Left lobe of liver (tissue), 2 donors: ENCODE measurements around the gene PCBD1. TPM values are rescaled to one million over a fixed set of nuclear protein-coding genes. Genes with fewer than 3 reads are reported as not detected.
A peak's percentile ranks its signal among the peaks of the same experiment; 100 is the strongest.
"Not testable (repeated sequence)": the region's sequence is repeated elsewhere in the genome, so short reads cannot be mapped to it uniquely, and the experiment has no call there.

ENCODE experiments used
- ATAC-seq: fragments of 200-7000 bp; cut with Tn5 transposase; one replicate; pipeline ENCODE4 v1.9.1; 2020; ENCODE audit warnings: mild to moderate bottlenecking, moderate library complexity
- DNase-seq: peaks from one replicate; pipeline ENCODE4 v3.0.0-alpha.2; 2020; ENCODE audit warnings: low spot score
- total RNA-seq: library from RNA; stranded (reverse); gene quantifications from one replicate; pipeline ENCODE4 v1.2.1, GENCODE V29; 2021
- donor health status: DM: no; HTN: no; CAD: no; lungs with moderate emphysema.
- donor health status: DM: no; HTN: yes; CAD: no.

PCBD1 gene
- 239 TPM for total RNA-seq

DNA sequence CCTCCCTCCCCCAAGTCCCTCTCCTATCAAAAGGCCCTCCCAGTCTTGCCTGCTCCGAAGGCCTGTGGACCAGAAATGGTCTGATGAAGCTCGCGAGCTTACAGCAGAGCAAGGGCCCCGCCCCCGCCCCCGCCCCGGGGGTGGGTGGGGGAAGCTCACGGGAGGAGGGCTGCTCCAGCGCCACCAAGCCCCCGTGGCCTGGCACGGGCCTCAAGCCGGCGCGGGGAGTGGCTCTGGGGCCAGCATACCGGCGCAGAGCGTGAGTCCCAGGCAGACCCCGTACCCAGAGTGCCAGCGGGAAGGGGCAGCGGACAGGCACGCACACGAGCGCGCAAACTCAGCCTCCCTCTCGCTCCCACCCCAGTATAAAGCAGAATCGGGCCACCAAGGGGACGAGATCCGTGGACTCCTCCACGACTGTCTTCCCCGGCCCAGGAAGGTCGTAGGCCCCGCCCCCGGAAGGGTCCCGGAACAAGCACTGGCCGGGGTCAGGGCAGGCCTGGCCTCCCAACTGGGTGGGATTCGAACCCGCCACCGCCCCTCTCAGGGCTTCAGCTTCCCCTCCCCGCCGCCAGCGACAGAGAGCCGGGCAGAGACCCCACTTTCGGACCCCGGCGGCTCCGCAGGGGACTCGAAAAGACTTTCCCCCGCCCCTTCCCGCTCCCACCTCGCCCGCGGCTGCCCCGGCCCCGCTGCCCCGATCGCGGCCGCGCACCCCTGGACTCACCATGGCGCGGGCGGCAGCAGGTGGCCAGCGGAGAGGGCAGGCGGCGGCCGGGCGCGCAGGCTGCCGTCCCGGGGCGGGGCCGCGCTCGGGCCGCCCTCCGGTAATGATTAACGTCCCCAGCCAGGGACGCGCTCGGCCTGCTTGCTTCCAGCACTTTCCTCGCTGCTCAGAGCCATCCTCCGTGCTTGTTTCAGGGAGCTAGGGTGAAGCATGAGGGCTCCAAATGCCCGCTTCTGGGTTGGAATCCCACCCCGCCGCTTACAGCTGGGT, at the start of gene PCBD1:
Gene PCBD1, minus strand, starts transcription at position 762 of the 997 bp plus-strand sequence. Its CDS starts 32 bp downstream, at position 730.
- DNase-seq, result peak; percentile 93
- ATAC-seq, result peak; percentile 75

DNA sequence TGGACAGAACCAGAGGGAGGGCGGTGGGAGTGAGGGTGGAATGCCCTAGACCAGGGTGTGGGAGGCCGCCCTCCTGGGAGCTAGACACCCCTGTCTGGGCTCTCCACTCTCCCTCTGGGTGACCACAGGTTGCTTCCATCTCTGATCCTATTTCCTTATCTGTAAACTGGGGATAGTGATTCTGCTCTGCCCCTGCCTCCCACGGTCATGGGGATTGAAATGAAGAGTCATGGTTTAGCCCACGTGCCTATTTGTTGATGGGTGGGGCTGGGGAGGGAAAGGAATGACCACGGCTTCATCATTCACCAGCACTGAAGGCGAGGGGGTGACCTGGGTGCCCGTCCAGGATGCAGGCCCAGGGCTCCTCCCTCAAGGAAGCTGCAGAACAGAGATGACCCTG, 49.3 kb upstream of the PCBD1 start:
- DNase-seq (no peak), ATAC-seq (no peak)

DNA sequence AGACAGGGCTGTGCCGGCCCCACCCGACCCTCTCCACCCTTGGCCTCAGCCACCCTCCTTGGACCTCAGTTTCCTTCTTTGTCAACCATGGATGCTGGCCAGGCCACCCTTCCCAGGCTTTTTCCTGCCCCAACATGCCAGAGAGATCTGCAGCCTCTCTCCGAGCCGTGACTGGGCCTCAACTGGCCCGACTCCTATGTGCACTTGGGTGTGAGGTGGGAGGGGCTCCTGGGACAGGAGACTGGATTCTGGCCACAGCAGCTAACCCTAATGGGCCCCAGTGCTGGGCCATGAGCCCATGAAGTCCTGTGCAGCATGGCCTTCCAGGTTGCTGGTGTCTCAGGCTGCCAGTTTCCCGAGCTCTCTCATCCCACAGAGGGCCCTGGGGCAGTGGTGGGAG, 47.7 kb upstream of the PCBD1 start:
- no peak for DNase-seq
- no peak for ATAC-seq

DNA sequence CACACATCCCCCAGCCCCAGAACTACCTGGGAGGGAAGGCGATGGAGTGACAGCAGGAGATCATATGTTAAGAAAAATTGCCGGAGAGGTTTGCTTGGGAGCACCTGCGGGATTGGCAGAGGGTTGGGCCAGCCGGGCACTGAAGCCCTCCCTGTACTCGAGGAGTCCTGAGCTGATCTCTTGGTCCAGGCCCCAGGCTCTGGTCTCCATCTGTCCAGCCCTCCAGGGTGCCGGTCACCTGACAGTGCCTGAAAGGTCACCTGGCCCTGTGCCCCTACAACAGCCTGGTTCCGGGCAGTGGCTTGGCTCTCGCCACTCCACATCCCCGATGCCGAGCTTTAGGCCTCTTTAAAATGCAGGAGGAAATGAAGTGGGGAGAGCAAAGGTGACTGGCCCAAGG, 47.3 kb upstream of the PCBD1 start:
- no peak for DNase-seq
- ATAC-seq, result peak; percentile 22

DNA sequence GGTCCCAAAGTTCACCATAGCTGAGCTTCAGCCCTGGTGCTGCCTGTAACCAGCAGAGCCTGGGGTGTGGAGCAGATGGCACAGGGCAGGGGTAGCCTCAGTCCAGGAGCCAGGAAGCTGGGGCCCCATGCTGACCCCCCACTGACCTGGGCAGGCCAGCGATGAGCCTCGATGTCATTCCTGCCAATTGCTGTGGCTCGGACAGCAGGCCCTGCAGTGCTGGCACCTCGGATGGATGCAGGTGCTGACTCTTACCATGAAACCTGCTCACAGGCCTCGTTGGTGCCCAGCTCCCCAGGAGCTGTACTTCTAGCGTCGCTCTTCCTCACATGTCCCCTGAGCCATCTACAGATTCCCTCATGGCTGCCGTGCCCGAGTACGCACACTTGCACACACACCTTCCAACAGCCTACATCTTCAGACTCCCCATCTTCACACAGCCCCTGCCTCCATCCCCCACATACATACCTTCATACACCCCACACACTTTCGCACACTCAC, 46.8 kb upstream of the PCBD1 start:
- ATAC-seq (no peak), DNase-seq (no peak)

DNA sequence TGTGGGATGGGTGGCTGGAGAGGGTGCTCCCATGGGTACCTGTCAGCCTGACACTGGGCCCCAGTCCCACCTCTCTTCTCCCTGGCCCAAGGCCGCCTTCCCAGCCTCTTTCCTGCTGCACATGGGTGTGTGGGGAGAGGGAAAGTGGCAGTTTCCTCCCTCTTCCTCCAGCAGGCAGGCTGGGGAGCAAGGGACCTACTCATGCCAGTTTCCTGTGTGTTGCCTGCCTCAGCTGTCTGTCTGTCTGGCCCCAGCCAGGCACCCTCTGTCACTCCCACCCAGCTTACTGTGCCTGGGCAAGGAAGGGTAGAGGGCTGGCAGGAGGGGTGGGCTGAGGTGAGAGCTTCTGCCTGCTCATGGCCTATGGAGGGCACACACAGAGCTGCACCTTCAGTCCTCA, 46.3 kb upstream of the PCBD1 start:
- DNase-seq, result no peak
- ATAC-seq, result no peak

DNA sequence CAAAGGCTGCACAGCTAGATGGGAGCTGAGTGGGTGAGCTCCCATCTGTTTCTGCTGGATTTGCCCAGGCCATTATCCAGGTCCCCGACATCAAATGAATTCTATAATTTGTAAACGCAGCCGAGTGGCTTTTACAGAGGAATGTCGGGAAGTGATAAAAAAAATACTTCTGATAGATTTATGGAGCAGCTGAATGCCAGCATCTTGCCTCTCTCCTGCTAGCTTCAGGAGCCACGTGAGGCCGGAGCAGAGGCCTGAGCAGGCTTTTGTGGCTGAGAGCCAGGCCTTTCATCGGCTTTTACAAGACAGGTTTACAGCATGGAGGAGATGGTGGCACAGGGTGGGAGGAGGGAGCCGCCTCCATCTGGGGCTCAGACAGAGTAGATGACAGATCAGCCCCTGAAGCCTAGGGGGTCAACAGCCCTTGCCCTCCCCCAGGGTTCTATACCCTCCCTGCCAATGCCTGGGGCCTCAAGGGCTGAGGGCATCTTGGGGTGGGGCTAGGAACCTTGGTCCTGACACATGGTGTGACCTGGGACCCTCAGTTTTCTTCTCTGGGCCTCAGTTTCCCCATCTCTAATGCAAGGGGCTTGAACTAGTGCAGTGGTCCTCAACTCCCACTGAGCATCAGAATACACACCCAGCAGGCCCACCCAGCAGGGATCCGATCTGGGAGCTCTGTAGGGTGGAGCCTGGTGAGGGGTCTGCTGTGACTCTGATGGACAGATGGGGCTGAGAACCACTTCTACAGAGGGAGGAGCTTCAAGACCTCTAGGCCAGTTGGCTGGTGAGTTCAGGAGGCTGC, 44.2 kb upstream of the PCBD1 start:
- DNase-seq, result no peak
- ATAC-seq, result no peak

DNA sequence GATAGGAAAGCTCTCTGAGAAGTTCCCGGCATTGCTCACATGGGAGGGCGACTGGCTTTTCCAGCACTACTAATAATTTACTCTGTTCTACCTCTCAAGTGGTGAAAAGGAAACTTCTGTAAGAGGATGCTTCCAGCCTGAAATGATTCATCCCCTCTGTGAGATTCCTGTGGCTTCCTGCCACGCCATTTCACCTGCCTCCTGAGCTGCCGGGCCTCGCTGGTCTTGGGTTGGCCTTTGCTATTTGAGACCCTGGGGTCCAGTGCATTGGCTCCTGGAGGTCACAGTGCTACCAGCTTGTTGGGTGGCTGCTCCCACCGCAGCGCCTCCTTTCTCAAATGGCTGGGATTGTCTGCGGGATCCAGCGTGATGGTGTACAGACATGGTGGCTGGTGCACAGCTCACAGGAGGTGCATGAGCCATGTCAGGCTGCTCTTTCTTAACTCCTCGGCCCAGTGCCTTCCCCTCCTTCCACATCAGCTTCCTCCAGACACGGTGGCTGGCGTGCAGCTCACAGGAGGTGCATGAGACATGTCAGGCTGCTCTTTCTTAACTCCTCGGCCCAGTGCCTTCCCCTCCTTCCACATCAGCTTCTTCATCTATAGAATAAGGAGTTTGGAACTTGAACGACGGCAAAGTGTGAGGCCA, 42.9 kb upstream of the PCBD1 start:
- ATAC-seq (no peak), DNase-seq (no peak)

DNA sequence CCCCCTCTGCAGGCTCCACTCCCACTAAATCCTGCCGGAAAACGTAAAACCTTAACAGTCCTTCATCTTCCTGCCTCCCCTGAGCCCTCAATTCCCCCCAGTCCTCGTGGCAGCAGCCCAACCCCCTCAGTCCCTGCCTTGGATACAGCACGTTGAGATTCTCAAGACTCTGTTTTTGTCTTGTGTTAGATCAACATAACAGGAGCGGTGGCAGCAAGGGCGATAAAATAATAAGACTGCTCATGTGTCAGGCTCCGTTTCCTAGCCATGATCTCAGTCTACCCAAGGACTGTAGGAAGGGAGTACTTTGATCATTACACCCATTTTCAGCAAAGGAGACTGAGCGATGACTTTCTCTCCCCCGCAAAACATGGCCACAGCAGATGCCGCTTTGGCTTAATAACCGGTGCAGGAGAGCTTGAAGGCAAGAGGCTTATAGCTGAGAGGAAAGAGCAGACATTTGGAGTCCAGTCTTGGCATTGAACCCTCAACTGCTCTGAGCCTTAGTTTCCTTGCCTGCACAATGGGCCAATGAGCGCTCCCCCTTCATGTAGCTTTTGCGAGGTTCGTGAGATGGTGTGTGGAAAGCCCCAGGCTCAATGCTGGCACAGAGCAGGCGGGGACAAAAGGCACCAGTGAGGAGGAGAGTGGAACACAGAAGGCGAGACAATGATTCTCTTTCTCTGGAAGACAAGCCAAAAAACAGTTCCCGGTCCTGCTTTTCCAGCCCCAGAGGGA, 42.1 kb upstream of the PCBD1 start:
- DNase-seq (no peak), ATAC-seq (no peak)

DNA sequence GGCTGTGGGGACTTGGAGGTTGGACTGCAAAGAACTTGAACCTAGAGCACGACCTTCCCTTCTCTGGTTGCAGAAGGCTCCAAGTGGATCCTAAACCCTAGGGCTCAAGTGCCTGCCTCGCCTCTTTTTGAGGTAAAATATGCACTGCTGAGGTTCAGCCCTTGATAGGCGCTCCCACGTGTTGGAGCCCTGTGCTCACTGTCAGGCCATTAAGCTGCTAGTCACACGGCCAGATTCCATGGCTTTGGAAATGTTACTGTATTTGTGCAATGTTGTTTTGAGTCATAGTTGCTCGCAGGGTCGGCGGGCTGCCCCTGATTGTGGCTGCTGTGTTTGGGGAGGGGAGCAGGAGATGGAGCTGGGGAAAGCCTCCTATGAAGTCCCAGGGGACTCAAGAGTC, 39.8 kb upstream of the PCBD1 start:
- ATAC-seq (no peak), DNase-seq (no peak)

DNA sequence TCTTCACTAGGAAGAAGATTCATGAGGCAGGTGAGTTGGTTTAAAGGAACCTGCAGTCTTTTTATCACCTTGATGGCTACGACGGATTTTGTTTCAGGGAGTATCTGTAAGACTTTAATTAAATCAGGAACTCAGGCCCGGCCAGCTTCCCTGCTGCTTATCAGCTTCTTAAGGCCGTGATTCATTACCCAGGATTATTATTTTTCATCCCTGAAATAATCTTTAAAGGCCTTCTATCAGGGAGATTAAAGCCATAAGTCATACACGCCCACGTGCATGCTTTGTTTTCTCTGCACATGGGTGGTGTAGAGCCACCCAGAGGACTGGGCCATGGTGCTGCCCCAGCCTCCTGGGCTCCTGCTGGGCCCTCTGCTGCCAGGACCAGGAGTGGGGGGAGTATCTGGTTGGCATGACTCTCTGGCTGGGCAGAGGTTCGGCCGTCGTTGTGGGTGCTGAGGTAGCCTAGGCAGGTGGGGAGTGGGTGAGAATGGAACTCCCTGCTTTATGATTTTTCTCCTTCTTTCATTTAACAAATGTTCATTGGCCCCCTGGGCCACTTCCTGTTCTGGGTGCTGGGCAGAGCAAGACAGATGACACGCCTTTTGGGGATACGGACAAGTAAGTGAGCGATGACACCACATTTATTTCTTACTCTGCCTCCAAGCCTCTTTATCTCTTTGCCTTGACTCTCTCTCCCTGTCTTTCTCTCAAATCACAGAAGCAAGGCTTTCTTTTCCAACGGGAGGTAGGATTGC, 39.0 kb upstream of the PCBD1 start:
- ATAC-seq (no peak), DNase-seq (no peak)

DNA sequence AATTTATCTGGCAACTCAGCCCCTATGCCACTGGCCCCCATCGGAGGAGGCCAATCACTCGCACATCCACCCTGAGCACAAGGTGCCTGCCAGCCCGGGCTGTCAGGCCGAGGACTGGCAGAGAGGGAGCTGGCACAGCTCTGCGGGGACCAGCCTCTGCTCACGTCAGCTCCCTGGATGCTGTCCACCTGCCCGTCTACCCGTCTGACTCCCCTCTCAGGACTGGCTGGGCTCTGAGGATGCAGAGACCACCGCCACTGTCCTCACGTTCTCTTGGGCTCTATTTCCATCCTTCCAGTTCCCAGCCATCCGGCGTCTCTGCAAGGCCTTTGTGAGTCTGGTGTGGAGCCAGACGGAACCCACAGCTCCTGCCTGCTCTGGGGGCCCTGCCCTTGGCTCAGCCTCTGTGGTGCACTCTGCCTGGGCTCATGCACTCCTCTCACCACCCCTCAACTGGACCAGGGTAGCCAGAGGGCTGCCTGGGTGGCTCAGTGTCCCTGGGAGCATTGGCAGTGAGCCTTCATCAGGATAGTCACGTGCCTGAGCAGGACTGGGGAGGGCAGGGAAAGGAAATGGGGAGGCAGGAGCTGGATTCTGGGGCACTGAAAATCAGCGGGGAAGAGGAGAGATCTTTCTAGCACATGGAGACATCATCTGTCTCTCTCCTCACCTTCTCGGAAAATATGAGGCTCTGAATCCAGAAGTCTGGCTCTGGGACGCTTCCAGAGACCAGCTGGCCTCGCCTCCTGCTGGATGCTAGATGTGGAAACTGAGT, 38.0 kb upstream of the PCBD1 start:
- DNase-seq (no peak), ATAC-seq (no peak)

DNA sequence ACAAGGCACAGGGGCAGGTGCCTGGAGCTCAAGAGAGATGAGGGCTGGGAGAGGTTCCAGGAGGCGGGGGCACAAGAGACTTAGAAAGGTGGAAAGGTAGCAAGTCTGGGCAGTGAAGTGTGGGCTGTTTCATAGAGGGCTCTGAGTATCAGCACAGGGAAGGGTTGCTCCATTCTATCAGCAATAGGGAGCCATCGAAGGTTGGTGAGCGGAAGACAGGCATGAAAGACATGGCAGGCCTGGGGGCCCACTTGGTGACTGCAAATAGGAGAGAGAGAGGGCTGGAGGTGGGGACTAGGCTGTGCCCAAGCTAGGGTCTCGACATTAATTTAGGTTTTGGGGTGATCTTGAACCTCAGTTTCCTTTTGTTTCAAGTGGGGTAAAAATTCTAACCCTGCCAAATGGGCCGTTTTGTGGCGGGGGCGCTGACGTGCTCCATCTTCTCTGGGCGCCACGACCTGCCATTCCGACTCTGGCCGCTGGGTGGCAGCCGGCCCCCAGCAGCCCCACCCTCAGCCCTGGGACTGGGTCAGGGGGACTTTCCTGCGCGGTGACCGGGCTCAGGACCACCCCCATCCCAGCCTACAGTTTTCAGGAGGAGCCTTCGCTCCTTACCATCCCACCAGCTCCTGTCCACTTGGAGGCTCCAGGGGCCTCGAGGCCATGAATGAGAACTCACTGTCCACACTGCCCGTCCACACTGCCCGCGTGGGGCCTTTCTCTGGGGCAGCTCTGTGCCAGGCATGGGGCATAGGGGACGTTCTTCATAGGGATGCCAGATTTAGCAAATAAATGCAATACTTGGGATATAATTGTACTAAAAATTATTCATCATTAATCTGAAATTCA, 37.2 kb upstream of the PCBD1 start:
- DNase-seq (no peak), ATAC-seq (peak; percentile 91)

DNA sequence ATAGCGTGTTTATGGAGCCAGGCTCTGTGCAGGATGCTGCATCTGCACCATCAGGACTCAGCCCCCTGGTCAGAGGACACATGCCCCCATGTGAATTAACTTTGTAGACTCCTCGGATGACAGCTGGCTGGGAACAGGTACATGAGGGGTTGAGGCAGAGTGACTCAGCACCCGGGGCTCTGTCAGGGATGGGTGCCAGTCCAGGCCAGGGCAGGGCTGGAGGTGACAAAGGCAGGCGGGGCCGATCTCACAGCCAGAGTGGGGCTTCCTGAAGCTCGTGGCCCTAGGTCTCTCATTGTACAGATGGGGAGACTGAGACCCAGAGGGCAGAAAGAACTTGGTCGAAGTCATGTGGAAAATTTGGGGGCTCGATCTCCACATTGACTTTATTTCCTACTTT, 35.3 kb upstream of the PCBD1 start:
- DNase-seq (no peak), ATAC-seq (no peak)

DNA sequence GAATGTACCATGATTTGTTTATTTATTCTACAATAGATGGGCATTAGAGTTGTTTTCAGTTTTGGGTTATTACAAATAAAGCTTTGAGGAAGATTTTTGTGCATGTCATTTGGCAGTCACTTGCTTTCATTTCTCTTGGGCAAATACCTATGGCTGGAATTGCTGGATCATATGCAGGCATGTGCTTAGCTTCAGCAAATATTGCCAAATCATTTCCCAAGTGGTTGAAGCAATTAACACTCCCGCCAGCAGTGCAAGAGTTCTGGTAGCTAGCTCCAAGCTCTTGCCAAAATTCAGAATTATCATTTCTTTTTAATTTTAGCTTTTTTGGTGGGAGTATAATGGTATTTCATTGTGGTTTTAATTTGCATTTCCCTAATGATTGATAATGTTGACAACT, 32.9 kb upstream of the PCBD1 start:
- no peak for ATAC-seq
- DNase-seq, result no peak

DNA sequence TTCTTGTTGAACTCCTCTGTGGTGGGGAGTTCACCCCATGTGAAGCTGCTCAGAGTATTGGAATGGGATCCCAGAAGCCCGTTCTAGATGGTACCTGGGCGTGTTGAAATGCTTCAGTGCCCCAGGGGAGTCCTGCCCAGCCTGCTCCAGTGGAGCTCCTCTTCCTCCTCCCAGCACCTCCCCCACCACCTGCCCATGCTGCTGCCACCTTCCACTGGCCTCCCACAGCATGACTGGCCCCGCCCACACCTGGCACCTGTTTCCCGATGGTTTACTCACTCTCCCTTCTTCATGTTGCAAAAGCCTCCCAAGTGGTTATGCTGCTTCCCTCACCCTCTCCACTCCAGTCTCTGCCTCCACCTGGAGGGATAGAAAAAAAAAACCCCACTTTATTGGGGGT, 32.2 kb upstream of the PCBD1 start:
- ATAC-seq (peak; percentile 20), DNase-seq (no peak)

DNA sequence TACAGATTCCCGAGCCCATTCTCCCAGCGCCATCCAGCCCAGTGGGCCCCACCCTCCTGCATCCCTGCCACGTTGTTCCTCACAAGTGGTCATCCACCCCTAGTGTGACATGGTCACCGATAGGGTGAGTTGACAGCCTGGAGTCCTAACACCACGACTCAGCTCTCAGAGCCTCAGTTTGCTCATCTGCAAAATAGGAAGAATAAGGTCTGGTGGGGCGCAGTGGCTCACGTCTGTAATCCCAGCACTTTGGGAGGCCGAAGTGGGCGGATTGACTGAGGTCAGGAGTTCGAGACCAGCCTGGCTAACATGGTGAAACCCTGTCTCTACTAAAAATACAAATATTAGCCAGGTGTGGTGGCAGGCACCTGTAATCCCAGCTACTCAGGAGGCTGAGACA, 31.5 kb upstream of the PCBD1 start:
- DNase-seq, ATAC-seq: not testable (repeated sequence)
